T-helper 2 cell treated with Interferon-gamma antibody and Interleukin-4, amounts not matched to agents 5 μg/mL and 100 μg/mL, for 36 hours (primary cell): ENCODE data around the gene ZBTB7C.
A peak's percentile ranks its signal among the peaks of the same experiment; 100 is the strongest.

Experiments
- DNase-seq: peaks from one replicate; pipeline ENCODE4 v3.0.0; 2021; ENCODE audit warnings: low spot score
- H3K27ac Mint-ChIP-seq: one replicate; pipeline ENCODE4 v1.8.0; 2021; ENCODE audit warnings: mild to moderate bottlenecking, mixed read lengths
- H3K27me3 Mint-ChIP-seq: one replicate; pipeline ENCODE4 v1.8.0; 2021; ENCODE audit warnings: low read depth, mixed read lengths
- H3K36me3 Mint-ChIP-seq: one replicate; pipeline ENCODE4 v1.8.0; 2021; ENCODE audit warnings: low read depth, mixed read lengths
- H3K4me1 Mint-ChIP-seq: one replicate; pipeline ENCODE4 v1.8.0; 2021; ENCODE audit warnings: low read depth, mixed read lengths
- H3K4me3 Mint-ChIP-seq: one replicate; pipeline ENCODE4 v1.8.0; 2022; ENCODE audit warnings: mild to moderate bottlenecking, moderate library complexity, mixed read lengths
- H3K9me3 Mint-ChIP-seq: one replicate; pipeline ENCODE4 v1.8.0; 2021; ENCODE audit warnings: mixed read lengths

ZBTB7C gene

GRCh38 chr18:48162956-48163737 lies 246.0 kb downstream of the ZBTB7C start:
- Mint-ChIP-seq H3K4me3 (no peak overlapping the region), H3K4me1 (peaks cover 4% of the 10 kb centered on the region)

GRCh38 chr18:48161911-48162698 lies 247.1 kb downstream of the ZBTB7C start:
- Mint-ChIP-seq H3K36me3 (no peaks in the 10 kb centered on the region), H3K9me3 (no peaks in the 10 kb centered on the region), H3K4me1 (peaks cover 2% of the 10 kb centered on the region), H3K27ac (no peak overlapping the region), H3K4me3 (peak overlapping the region; percentile 64), H3K27me3 (peaks cover 47% of the 10 kb centered on the region)
- DNase-seq: no peak

More at GRCh38 chr18:48162956-48163737, 246.0 kb downstream of the ZBTB7C start:
- Mint-ChIP-seq H3K9me3 (no peaks in the 10 kb centered on the region), H3K27me3 (peaks cover 42% of the 10 kb centered on the region), H3K36me3 (no peaks in the 10 kb centered on the region), H3K27ac (no peak overlapping the region)
- no peak for DNase-seq

- H3K27ac Mint-ChIP-seq: no peak overlapping the region
- no peaks in the 10 kb centered on the region for H3K9me3 Mint-ChIP-seq
- peaks cover 47% of the 10 kb centered on the region for H3K27me3 Mint-ChIP-seq
- no peaks in the 10 kb centered on the region for H3K4me1 Mint-ChIP-seq
- peak; percentile 66 for DNase-seq
- H3K36me3 Mint-ChIP-seq: no peaks in the 10 kb centered on the region
- H3K4me3 Mint-ChIP-seq: peak overlapping the region; percentile 56
Observed at GRCh38 chr18:48161191-48161910, 247.8 kb downstream of the ZBTB7C start.

GRCh38 chr18:48160622-48161021 lies 248.6 kb downstream of the ZBTB7C start:
- DNase-seq: no peak
- Mint-ChIP-seq H3K27me3 (peaks cover 51% of the 10 kb centered on the region), H3K36me3 (no peaks in the 10 kb centered on the region), H3K27ac (no peak overlapping the region), H3K4me1 (no peaks in the 10 kb centered on the region), H3K9me3 (no peaks in the 10 kb centered on the region), H3K4me3 (peak overlapping the region; percentile 55)

- Mint-ChIP-seq H3K4me3 (no peak overlapping the region), H3K4me1 (no peaks in the 10 kb centered on the region), H3K36me3 (no peaks in the 10 kb centered on the region), H3K27me3 (peaks cover 46% of the 10 kb centered on the region), H3K27ac (no peak overlapping the region), H3K9me3 (no peaks in the 10 kb centered on the region)
- no peak for DNase-seq
Observed at GRCh38 chr18:48159816-48160215, 249.4 kb downstream of the ZBTB7C start.

- no peak overlapping the region for H3K4me3 Mint-ChIP-seq
- H3K36me3 Mint-ChIP-seq: no peaks in the 10 kb centered on the region
- no peaks in the 10 kb centered on the region for H3K4me1 Mint-ChIP-seq
- no peak for DNase-seq
- H3K27ac Mint-ChIP-seq: no peak overlapping the region
- peaks cover 46% of the 10 kb centered on the region for H3K27me3 Mint-ChIP-seq
- H3K9me3 Mint-ChIP-seq: no peaks in the 10 kb centered on the region
Observed at GRCh38 chr18:48158721-48159120, 250.5 kb downstream of the ZBTB7C start.

- Mint-ChIP-seq H3K27ac (no peak overlapping the region), H3K36me3 (no peaks in the 10 kb centered on the region), H3K4me3 (no peak overlapping the region), H3K27me3 (peaks cover 43% of the 10 kb centered on the region), H3K9me3 (no peaks in the 10 kb centered on the region), H3K4me1 (no peaks in the 10 kb centered on the region)
- DNase-seq: no peak
Observed at GRCh38 chr18:48157956-48158355, 251.2 kb downstream of the ZBTB7C start.

- Mint-ChIP-seq H3K27me3 (peaks cover 36% of the 10 kb centered on the region), H3K27ac (no peak overlapping the region), H3K36me3 (no peaks in the 10 kb centered on the region), H3K4me1 (no peaks in the 10 kb centered on the region), H3K4me3 (no peak overlapping the region), H3K9me3 (no peaks in the 10 kb centered on the region)
- no peak for DNase-seq
Observed at GRCh38 chr18:48155856-48156255, 253.3 kb downstream of the ZBTB7C start.

- H3K4me3 Mint-ChIP-seq: no peak overlapping the region
- no peak for DNase-seq
Observed at GRCh38 chr18:48154828-48155227, 254.4 kb downstream of the ZBTB7C start.

GRCh38 chr18:48153613-48154481 lies 255.3 kb downstream of the ZBTB7C start:
- no peaks in the 10 kb centered on the region for H3K9me3 Mint-ChIP-seq
- H3K36me3 Mint-ChIP-seq: no peaks in the 10 kb centered on the region
- no peak overlapping the region for H3K27ac Mint-ChIP-seq
- H3K4me1 Mint-ChIP-seq: no peaks in the 10 kb centered on the region
- no peak for DNase-seq
- H3K4me3 Mint-ChIP-seq: no peak overlapping the region
- peaks cover 20% of the 10 kb centered on the region for H3K27me3 Mint-ChIP-seq

More at GRCh38 chr18:48154828-48155227, 254.4 kb downstream of the ZBTB7C start:
- H3K27ac Mint-ChIP-seq: no peak overlapping the region
- H3K36me3 Mint-ChIP-seq: no peaks in the 10 kb centered on the region
- no peaks in the 10 kb centered on the region for H3K4me1 Mint-ChIP-seq
- H3K9me3 Mint-ChIP-seq: no peaks in the 10 kb centered on the region
- H3K27me3 Mint-ChIP-seq: peaks cover 27% of the 10 kb centered on the region

GRCh38 chr18:48152549-48152948 lies 256.6 kb downstream of the ZBTB7C start:
- Mint-ChIP-seq H3K27me3 (peaks cover 13% of the 10 kb centered on the region), H3K4me3 (no peak overlapping the region), H3K4me1 (no peaks in the 10 kb centered on the region), H3K9me3 (no peaks in the 10 kb centered on the region), H3K36me3 (no peaks in the 10 kb centered on the region), H3K27ac (no peak overlapping the region)
- no peak for DNase-seq

- Mint-ChIP-seq H3K27me3 (peaks cover 15% of the 10 kb centered on the region), H3K36me3 (no peaks in the 10 kb centered on the region), H3K4me3 (no peak overlapping the region), H3K4me1 (no peaks in the 10 kb centered on the region), H3K9me3 (no peaks in the 10 kb centered on the region), H3K27ac (no peak overlapping the region)
- DNase-seq: no peak
Observed at GRCh38 chr18:48151421-48152065, 257.6 kb downstream of the ZBTB7C start.
